Measurements from ENCODE around the gene SFTPD. TPM values are rescaled to one million over a fixed set of nuclear protein-coding genes. Genes with fewer than 3 reads are reported as not detected.
A peak's percentile ranks its signal among the peaks of the same experiment; 100 is the strongest.
"Not testable (repeated sequence)": the region's sequence is repeated elsewhere in the genome, so short reads cannot be mapped to it uniquely, and the experiment has no call there.

The SFTPD gene
- total RNA-seq (1 to 10 TPM; 1.5 to 3.2 (median 2.1) TPM), polyA plus RNA-seq (1 to 10 TPM; 1.7 to 5.9 TPM)

DNA sequence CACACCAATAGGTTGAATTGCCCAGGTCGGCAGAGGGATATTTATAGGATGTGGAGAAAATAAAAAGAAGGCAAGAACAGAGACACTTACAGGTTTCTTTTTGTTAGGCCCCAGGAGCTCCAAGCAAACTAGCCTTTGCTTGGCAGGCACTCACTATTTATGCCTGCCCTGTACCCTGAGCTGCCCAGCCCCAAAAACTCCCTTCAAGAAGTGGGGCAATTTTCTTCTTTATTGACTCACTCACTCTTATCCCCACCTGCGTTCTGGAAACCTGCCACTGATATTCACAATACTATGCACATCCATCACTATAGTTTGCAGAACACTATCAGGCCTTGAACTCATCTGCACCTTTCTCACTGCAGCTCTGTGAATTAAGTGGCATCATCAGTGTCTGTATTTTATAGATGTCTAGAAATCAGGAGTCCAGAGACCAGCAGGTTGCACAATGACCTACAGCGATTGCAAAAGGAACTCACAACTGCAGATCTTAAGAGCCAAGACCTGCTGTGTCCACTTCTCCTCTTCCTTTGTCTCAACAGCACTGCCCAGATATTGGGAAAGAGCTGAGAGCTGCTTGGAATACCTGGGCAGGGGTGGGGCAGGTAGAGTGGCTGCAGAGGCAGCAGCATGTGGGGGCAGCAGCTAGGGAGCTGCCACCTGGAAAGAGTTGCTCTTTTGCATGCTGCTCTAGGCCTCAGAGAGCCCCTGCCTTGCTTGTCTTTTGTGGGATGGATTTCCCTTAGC, at the start of gene SFTPD:
TSS of gene SFTPD (minus strand) at position 130 of the 747 bp plus-strand sequence. CDS start 2,446 bp downstream, outside the sequence.
- 50 to 57% methylated on average over 3 of the region's 3 CpGs for WGBS, 2 donors
- no peak for DNase-seq
- intact Hi-C loops (cut with DNase I) = loop anchor here in 1 of 3 donors (10.0 kb wide), 1 partner anchor 96 kb away; no protein-coding TSS in a partner anchor
- Histone ChIP-seq H3K4me1 (peaks cover 0 to 8% (median 0%) of the 10 kb centered on the region in 3 donors), H3K9me3 (no peaks in the 10 kb centered on the region), H3K4me3 (no peak within 1 kb of the TSS), H3K27ac (no peak within 1 kb of the TSS), H3K27me3 (no peaks in the 10 kb centered on the region), H3K36me3 (no peaks in the 10 kb centered on the region)
- FAIRE-seq = no peak
- TF ChIP-seq, protein P1, sequence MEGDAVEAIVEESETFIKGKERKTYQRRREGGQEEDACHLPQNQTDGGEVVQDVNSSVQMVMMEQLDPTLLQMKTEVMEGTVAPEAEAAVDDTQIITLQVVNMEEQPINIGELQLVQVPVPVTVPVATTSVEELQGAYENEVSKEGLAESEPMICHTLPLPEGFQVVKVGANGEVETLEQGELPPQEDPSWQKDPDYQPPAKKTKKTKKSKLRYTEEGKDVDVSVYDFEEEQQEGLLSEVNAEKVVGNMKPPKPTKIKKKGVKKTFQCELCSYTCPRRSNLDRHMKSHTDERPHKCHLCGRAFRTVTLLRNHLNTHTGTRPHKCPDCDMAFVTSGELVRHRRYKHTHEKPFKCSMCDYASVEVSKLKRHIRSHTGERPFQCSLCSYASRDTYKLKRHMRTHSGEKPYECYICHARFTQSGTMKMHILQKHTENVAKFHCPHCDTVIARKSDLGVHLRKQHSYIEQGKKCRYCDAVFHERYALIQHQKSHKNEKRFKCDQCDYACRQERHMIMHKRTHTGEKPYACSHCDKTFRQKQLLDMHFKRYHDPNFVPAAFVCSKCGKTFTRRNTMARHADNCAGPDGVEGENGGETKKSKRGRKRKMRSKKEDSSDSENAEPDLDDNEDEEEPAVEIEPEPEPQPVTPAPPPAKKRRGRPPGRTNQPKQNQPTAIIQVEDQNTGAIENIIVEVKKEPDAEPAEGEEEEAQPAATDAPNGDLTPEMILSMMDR (IDR thresholded peaks at IDR 0.05) = no peak
- ATAC-seq = no peak

DNA sequence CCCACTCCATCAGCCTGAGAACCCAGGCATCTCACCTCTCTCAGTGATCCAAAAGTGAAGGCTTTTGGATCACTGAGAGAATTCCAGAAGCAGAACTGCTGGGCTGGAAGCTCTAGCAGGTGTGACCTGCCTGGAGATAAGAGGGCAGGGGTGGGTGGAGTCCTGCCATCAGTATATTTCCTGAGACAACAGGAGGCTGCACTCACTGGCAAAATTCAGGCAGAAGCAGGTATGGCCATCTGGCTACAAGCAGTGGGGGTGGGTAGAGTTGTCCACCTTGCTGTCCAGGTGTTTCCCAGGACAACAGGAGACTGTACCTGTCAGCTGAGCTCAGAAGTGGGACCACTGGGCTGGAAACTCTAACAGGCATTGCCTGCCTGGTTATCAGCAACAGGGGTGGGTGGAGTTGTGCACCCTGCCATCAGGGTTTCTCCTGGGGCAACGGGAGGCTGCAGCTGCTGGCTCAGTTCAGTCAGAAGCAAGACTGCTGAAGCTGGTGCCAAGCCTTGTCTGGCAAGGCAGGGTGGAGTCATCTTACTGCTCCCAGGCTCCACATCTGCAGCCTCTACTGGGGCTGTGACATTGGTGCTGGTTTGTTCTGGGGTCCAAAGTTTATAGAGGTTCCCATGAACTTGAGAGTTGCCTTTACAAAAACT, 47.2 kb upstream of the SFTPD start:
- peak; percentile 82 to 91 (median 83) for ATAC-seq

DNA sequence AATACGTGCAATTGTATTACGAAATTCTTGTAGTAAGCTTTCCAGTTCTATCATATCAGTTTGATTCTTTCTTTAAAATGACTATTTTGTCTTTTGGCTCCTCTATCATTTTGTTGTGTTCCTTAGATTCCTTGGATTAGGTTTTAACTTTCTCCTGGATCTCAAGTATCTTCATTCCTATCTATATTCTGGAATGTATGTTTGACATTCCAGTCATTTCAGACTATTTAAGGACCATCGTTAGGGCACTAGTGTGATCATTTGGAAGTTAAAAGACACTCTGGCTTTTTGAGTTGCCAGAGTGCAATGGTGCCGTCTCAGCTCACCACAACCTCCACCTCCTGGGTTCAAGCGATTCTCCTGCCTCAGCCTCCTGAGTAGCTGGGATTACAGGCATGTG, 45.7 kb upstream of the SFTPD start:
- ATAC-seq (no peak), FAIRE-seq (no peak), DNase-seq (no peak)
- H3K36me3 ChIP-seq = no peaks in the 10 kb centered on the region
- intact Hi-C loops (cut with DNase I) = no loop called here
- H3K4me1 ChIP-seq = peaks cover 0 to 4% (median 0%) of the 10 kb centered on the region in 3 donors
- no peak overlapping the region for H3K27ac ChIP-seq
- TF ChIP-seq, protein P1 (IDR thresholded peaks at IDR 0.05) = no peak
- 69 to 88% methylated on average over 5 of the region's 5 CpGs for WGBS, 2 donors
- H3K4me3 ChIP-seq = no peak overlapping the region
- H3K9me3 ChIP-seq = no peaks in the 10 kb centered on the region
- H3K27me3 ChIP-seq = no peaks in the 10 kb centered on the region

More for the DNA sequence above, 47.2 kb upstream of the SFTPD start:
- intact Hi-C loops (cut with DNase I) = no loop called here
- Histone ChIP-seq H3K36me3 (no peaks in the 10 kb centered on the region), H3K27me3 (no peaks in the 10 kb centered on the region), H3K4me1 (peaks cover 0 to 4% (median 0%) of the 10 kb centered on the region in 3 donors), H3K27ac (no peak overlapping the region), H3K4me3 (no peak overlapping the region), H3K9me3 (no peaks in the 10 kb centered on the region)
- 11 to 12% methylated on average over 1 of the region's 1 CpG for WGBS, 2 donors
- TF ChIP-seq, protein P1 (IDR thresholded peaks at IDR 0.05) = no peak
- peak; percentile 38 to 60 (median 40) for DNase-seq
- FAIRE-seq = no peak

DNA sequence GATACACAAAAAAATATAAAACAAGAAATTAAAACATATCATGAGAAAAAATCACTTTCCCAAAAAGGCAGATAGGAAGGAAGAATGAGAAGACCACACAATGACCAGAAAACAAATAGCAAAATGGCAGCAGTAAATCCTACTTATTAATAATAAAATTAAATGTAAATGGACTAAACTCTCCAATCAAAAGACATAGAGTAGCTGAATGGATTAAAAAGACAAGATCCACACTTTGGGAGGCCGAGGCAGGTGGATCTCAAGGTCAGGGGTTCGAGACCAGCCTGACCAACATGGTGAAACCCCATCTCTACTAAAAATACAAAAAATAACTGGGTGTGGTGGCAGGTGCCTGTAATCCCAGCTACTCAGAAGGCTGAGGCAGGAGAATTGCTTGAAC, 39.3 kb upstream of the SFTPD start:
- DNase-seq; H3K4me1 ChIP-seq; H3K9me3 ChIP-seq; ATAC-seq; FAIRE-seq; H3K4me3 ChIP-seq; H3K36me3 ChIP-seq; H3K27ac ChIP-seq; intact Hi-C loops (cut with DNase I); H3K27me3 ChIP-seq: not testable (repeated sequence)
- 71 to 86% methylated on average over 2 of the region's 2 CpGs for WGBS, 2 donors

DNA sequence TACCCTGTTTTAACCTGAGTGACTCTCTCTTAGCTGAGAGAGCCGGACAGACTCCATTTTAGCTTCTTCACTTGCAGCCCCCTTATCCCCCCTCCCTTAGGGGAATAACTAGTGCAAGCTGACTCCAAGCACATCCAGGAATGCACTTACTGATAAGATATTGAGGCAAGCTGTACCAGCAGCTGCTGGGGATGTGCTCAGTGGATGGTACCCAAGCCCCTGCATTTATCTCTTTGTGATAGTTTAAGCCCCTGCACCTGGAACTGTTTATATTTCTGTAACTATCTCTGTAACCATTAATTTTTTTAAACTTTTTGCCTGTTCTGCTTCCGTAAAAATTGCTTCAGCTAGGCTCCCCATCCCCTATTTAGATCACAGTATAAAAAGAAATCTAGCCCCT, 37.8 kb upstream of the SFTPD start:
- H3K27me3 ChIP-seq; H3K27ac ChIP-seq; H3K4me3 ChIP-seq; H3K36me3 ChIP-seq; DNase-seq; H3K9me3 ChIP-seq; ATAC-seq; H3K4me1 ChIP-seq; intact Hi-C loops (cut with DNase I); FAIRE-seq: not testable (repeated sequence)
- WGBS, 2 donors = 73 to 84% methylated on average over 2 of the region's 2 CpGs
